T-helper 2 cell treated with Interferon-gamma antibody and Interleukin-4, amounts not matched to agents 100 ng/mL and 5 ng/mL, for 36 hours (primary cell): ENCODE data around the gene DSTYK. TPM values are rescaled to one million over a fixed set of nuclear protein-coding genes. Genes with fewer than 3 reads are reported as not detected.

Source experiments
- intact Hi-C: fragments of 100-400 bp; cut with micrococcal nuclease; formaldehyde crosslinking; loops from one replicate; pipeline ENCODE4 v1.15.1; 2023
- total RNA-seq: library from RNA; stranded (reverse); gene quantifications from 2 replicates; pipeline ENCODE4 v1.2.3, GENCODE V29; 2022

Gene DSTYK
- total RNA-seq, 1 donor from 2014 or later = 8.7 TPM

- intact Hi-C loops = no loop called here
Measured at GRCh38 chr1:205140113-205140512, 71.4 kb downstream of the DSTYK start.

- intact Hi-C loops = no loop called here
Measured at GRCh38 chr1:205137901-205138300, 73.6 kb downstream of the DSTYK start.

GRCh38 chr1:205133287-205133686 lies 78.2 kb downstream of the DSTYK start:
- intact Hi-C loops = no loop called here

- intact Hi-C loops = no loop called here
Measured at GRCh38 chr1:205129447-205130029, 82.0 kb downstream of the DSTYK start.

- intact Hi-C loops = no loop called here
Measured at GRCh38 chr1:205128050-205128449, 83.5 kb downstream of the DSTYK start.

- intact Hi-C loops = no loop called here
Measured at GRCh38 chr1:205127646-205128045, 83.9 kb downstream of the DSTYK start.

GRCh38 chr1:205124726-205125125 lies 86.8 kb downstream of the DSTYK start:
- intact Hi-C loops = loop anchor here (5.0 kb wide), 4 partner anchors 103 to 1327 kb away; partner anchors contain the start of genes ELK4, PPP1R15B, TMCC2 and ZBED6

- intact Hi-C loops = loop anchor here (1.0 to 5.0 kb wide), 7 partner anchors 89 to 1325 kb away; partner anchors contain the start of genes DSTYK, ELK4, PPP1R15B and TMCC2
Measured at GRCh38 chr1:205122489-205122882, 89.0 kb downstream of the DSTYK start.

- intact Hi-C loops = loop anchor here (1.0 to 5.0 kb wide), 7 partner anchors 89 to 1325 kb away; partner anchors contain the start of genes DSTYK, ELK4, PPP1R15B and TMCC2
Measured at GRCh38 chr1:205121660-205122488, 89.6 kb downstream of the DSTYK start, which contains the start of gene RBBP5. Gene RBBP5 (minus strand): TSS chr1:205121978. CDS start chr1:205121873, 105 bp downstream.

GRCh38 chr1:205118752-205119151 lies 92.8 kb downstream of the DSTYK start:
- intact Hi-C loops = no loop called here

- intact Hi-C loops = no loop called here
Measured at GRCh38 chr1:205111354-205111753, 100.1 kb downstream of the DSTYK start.

- intact Hi-C loops = no loop called here
Measured at GRCh38 chr1:205109711-205110110, 101.8 kb downstream of the DSTYK start.

GRCh38 chr1:205109269-205109668 lies 102.2 kb downstream of the DSTYK start:
- intact Hi-C loops = no loop called here

GRCh38 chr1:205108464-205108863 lies 103.0 kb downstream of the DSTYK start:
- intact Hi-C loops = no loop called here

- intact Hi-C loops = no loop called here
Measured at GRCh38 chr1:205107327-205107726, 104.2 kb downstream of the DSTYK start.

GRCh38 chr1:205102404-205102803 lies 109.1 kb downstream of the DSTYK start:
- intact Hi-C loops = no loop called here

GRCh38 chr1:205098242-205098641 lies 113.3 kb downstream of the DSTYK start:
- intact Hi-C loops = no loop called here

GRCh38 chr1:205095422-205095821 lies 116.1 kb downstream of the DSTYK start:
- intact Hi-C loops = no loop called here
